ELR (cell line): ENCODE measurements around the gene GSTM5.
"Not testable (repeated sequence)": the region's sequence is repeated elsewhere in the genome, so short reads cannot be mapped to it uniquely, and the experiment has no call there.

Experiments used
- DNase-seq: peaks from one replicate; pipeline ENCODE4 v3.0.0-alpha.2; 2015; ENCODE audit warnings: low read depth

GSTM5 gene

DNA sequence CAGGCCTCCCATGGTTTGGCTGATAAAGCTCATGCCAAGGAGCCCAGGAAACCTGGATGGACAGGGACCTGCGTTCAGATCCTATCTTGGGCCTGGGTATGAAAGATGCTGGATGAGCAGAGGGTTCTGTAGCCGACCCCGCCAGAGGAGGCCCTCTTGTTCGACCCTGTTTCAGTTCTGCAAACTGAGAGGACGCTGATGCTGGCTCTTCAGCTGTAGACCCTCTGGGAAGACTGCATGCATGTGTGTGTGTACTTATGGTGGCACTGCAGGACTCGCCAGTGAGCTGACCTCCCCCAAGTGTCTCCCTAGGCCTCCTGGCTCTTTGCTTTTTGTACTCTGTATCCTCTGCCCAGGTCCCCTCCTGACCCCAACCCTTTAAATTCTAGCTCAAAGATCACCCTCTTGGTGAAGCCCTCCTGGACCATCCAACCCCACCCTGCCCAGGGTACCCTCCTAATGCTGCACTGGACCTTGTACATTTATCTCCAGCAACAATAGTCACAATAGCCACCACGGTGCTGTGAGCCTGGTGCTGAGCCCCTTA lies 50.1 kb downstream of the GSTM5 start:
- no peak for DNase-seq

DNA sequence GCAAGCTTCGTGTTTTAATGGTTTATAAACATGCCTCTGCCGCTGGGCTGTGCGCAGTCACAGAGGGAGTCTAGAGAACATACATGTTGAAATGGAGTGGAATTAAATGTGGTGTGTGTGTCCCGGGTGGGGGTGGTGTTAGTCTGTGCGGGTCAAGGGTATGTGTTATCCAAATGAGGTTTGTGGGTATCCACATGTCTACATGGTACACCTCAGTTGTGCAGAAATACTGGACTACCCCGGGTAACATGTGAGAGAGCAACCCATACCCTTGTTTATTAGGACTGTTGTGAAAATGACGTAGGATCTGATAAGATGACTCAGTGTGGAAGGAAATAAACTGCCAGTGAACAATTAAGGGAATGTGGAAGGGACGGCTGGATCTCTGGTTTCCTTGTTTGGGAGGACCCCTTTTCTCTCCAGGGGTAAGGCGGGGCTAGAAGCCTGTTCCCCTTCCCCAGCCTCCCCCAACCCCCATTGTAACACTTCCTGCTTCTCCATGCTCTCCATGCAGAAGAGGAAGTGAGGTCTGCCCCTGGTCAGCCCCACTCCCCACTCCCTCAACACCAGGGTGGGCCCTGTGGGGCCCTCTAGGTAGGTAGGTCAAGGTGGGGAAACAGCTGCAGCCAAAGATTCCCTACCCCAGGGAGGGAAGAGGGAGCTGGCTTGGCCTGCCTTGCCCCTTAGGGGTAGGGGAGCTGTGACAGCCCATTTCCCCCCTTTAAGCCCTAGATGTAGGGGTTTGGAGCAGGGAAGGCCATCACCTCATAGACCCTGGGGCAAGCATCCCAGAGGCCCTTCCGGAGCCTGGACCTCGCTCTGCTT lies 51.0 kb downstream of the GSTM5 start:
- DNase-seq, result peak; percentile 73

DNA sequence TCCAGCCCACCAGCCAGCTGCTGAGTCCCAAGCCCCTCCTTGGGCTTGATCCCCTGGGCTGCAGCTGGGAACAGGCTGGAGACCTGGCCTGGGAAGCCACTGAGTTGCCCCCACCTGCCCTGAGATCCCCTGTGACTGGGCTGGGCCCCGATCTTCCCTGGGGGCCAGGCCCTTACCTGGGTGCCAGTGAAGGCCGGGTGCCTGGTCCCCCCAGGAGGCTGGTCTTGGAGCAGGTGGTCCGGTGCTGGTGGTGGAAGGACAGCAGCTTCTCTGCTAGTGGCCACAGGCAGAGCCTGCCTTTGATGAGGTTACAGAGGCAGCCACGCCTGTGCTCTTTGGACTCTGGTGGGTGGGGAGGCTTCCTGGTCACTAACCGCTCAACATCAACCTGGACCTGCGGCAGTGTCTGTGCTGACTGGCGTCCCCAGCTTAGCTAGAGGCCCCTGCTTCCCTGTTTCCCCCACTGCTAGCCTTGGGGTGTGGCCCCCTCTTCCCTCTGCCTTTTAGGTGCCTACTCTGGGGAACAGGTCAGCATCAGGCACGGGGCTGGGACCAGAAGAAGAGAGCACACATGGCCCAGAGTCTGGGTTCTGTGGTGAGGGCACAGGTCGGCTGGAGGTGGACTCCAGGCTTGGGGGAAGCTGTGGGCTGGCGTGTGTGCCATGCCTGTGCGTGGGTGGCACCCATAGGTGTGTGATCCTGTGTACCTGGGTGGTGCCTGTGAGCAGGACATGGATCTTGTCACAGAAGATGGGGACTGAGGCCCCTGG lies 51.8 kb downstream of the GSTM5 start, which contains the start of gene EPS8L3:
Gene EPS8L3 (minus strand): TSS at position 278 of the 770 bp plus-strand sequence. CDS start 2,174 bp downstream, outside the sequence.
- DNase-seq, result no peak

DNA sequence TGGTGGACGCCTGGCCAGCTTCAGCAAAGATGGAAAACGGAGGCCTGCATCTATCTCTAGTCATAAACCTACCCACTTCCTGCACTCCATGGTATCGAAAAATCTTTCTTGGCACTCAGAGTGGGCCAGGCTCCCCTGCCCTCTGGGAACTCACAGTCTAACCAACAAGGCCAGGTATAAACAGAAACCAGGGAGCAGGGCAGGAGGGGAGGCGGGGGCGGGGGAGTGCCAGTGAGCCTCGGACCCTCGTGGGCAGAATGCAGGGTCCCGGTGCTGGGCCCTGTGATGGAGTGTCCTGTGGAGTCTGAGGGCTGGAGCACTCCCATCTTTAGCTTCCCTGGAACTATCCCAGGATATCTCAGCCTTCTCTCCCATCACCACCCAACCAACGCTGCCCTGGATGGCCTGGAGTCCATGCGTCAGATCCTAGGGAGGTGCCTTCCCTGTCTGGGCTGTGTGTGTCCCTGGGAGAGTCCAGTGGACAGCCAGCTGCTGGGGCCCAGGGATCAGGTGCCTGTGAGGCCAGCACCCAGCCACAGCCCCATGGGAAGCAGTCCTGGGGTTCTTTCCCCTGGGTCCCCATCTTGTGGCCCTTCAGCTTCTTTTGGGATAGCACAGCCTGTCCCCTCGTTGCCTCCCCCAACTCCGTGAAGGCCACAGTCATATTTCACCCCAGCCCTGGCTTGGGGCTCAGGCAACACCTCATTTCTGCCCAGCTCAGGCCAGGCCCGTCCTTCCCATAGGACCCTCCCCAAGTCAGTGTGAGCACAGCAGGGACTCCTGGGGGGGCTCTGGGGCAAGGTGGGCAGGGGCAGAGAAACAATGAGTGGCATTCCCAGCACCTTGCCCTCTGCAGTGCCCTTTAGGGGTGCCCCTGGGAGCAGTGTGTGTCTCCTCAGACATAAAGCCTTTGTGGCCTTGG lies 52.8 kb downstream of the GSTM5 start:
- no peak for DNase-seq

DNA sequence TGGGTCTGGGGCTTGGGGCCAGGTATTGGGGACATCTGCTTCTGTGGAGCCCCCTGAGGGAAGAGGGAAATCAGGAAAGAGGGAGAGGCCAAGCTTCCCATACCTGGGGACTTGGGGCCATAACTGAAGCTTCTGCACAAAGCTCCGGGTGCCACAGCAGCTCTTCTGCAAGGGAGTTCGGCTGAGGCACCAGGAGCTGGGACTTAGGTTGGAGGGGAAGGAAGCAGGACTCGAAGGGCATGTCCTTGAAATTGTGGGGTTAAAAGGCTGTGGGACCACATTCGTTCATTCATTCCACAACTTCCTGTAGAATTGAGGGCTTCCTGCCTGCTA lies 53.4 kb downstream of the GSTM5 start:
- DNase-seq, result no peak

DNA sequence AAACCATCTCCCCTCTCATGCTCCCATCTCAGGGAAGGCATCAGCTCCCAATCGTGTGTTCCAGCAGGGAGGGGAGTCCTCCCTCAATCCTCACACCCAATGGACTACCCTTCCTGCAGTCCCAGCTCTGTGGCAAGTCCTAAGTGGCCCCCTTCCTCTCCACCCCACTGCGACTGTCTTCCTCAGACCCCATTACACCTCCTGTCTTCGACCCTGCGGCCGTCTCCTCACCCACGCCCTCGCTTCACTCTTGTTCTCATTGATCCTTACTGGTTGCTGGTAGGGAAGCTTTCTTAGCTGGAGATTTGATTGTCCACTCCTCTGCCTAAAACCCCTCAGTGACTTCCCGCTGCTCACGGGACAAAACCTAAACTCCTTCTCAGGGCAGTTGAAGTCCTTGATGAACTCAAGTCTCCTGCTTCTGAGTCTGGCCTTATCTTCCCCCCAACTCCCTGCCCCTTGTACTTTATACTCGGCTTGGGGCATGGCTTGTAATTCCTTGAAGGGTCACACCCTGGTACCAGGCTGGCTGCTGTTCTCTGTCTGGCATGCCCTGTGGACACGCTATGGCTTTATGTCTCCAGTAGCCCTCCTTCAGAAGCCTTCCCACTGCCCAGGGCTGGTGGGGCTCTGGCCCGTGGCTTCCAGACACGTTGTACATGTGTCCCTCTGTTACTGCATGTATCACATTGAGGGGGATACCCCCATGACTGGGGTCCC lies 54.0 kb downstream of the GSTM5 start:
- DNase-seq, result no peak

DNA sequence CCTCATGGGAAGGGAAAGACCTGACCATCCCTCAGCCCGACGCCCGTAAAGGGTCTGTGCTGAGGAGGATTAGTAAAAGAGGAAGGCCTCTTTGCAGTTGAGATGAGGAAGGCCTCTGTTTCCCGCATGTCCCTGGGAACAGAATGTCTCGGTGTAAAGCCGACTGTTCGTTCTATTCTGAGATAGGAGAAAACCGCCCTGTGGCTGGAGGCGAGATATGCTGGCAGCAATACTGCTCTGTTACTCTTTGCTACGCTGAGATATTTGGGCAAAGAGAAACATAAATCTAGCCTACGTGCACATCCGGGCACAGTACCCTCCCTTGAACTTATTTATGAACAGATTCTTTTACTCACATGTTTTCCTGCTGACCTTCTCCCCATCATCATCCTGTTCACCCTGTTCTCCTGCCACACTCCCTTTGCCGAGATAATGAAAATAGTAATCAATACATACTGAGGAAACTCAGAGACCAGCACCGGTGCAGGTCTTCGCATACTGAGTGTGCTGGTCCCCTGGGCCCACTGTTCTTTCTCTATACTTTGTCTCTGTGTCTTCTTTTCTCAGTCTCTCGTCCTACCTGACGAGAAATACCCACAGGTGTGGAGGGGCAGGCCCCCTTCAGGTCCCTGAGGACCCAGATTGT lies 55.1 kb downstream of the GSTM5 start:
- not testable (repeated sequence) for DNase-seq
